SU-DHL-6 (cell line): ENCODE data around the gene TMEM30B.

ENCODE experiments used
- CTCF ChIP-seq: fragments of 200-600 bp; sonication (generic); IDR thresholded peaks from one replicate; pipeline ENCODE4 v1.5.1; 2017; ENCODE audit warnings: antibody characterized with exemption, mild to moderate bottlenecking, low read length, moderate library complexity; ENCODE audit not compliant: insufficient read depth, poor library complexity, severe bottlenecking
- EZH2phosphoT487 ChIP-seq: fragments of 200-600 bp; sonication (generic), shearing (Covaris generic); conservative IDR thresholded peaks from 2 replicates; pipeline ENCODE4 v1.6.1; 2018; ENCODE audit warnings: mild to moderate bottlenecking, antibody characterized with exemption, low read length, moderate library complexity, mixed read lengths

- TF ChIP-seq CTCF (no peak), EZH2phosphoT487 (no peak)
Observed at GRCh38 chr14:61287196-61287595, 6.1 kb upstream of the TMEM30B start.
